Stimulated activated CD8-positive, alpha-beta memory T cell treated with anti-CD3 and anti-CD28 coated beads, Interleukin-12 subunit alpha, Interleukin-12 subunit beta, amount 100 ng/mL, for 1 hour (primary cell): ENCODE data around the gene DSG2.
"Not testable (repeated sequence)": the region's sequence is repeated elsewhere in the genome, so short reads cannot be mapped to it uniquely, and the experiment has no call there.

ENCODE experiments used
- DNase-seq: peaks from one replicate; pipeline ENCODE4 v3.0.0-alpha.2; 2020; ENCODE audit warnings: low read depth

Gene DSG2

GRCh38 chr18:31497836-31498573 is at the start of gene DSG2:
TSS of gene DSG2 (plus strand) at chr18:31498177. CDS start at chr18:31498252, 75 bp downstream.
- no peak for DNase-seq

- no peak for DNase-seq
These were observed 47.6 kb upstream of the DSG2 start for GRCh38 chr18:31450409-31450808.

- DNase-seq = no peak
These were observed 46.4 kb upstream of the DSG2 start for GRCh38 chr18:31451625-31452024.

- no peak for DNase-seq
These were observed 43.8 kb upstream of the DSG2 start for GRCh38 chr18:31454066-31454708.

- DNase-seq = no peak
These were observed 28.3 kb upstream of the DSG2 start for GRCh38 chr18:31469629-31470028.

- no peak for DNase-seq
These were observed 19.3 kb upstream of the DSG2 start for GRCh38 chr18:31478688-31479087.

GRCh38 chr18:31482051-31482450 is 15.9 kb upstream of the DSG2 start:
- no peak for DNase-seq

- no peak for DNase-seq
These were observed 14.6 kb upstream of the DSG2 start for GRCh38 chr18:31483396-31483795.

GRCh38 chr18:31484461-31484860 is 13.5 kb upstream of the DSG2 start:
- DNase-seq = no peak

GRCh38 chr18:31486165-31486564 is 11.8 kb upstream of the DSG2 start:
- DNase-seq = no peak

- no peak for DNase-seq
These were observed 10.5 kb upstream of the DSG2 start for GRCh38 chr18:31487246-31488015.

GRCh38 chr18:31489311-31489710 is 8.7 kb upstream of the DSG2 start:
- DNase-seq = no peak

- no peak for DNase-seq
These were observed 7.6 kb upstream of the DSG2 start for GRCh38 chr18:31490387-31490786.

GRCh38 chr18:31490833-31491232 is 7.1 kb upstream of the DSG2 start:
- no peak for DNase-seq

- no peak for DNase-seq
These were observed 6.4 kb upstream of the DSG2 start for GRCh38 chr18:31491586-31491985.

GRCh38 chr18:31492671-31493070 is 5.3 kb upstream of the DSG2 start:
- no peak for DNase-seq

GRCh38 chr18:31493171-31493570 is 4.8 kb upstream of the DSG2 start:
- DNase-seq = no peak

- DNase-seq = no peak
These were observed 4.0 kb upstream of the DSG2 start for GRCh38 chr18:31493941-31494340.

- DNase-seq = not testable (repeated sequence)
These were observed 3.2 kb upstream of the DSG2 start for GRCh38 chr18:31494705-31495244.

GRCh38 chr18:31497404-31497835 is 557 bp upstream of the DSG2 start:
- DNase-seq = no peak

GRCh38 chr18:31498574-31499524 is 872 bp downstream of the DSG2 start:
- DNase-seq = no peak
